ENCODE results near the gene SLC19A3. TPM values are rescaled to one million over a fixed set of nuclear protein-coding genes. Genes with fewer than 3 reads are reported as not detected.

SLC19A3 gene
- total and polyA plus RNA-seq, 3 donors from 2014 or later, result 0.50 to 0.79 (median 0.71) TPM

DNA sequence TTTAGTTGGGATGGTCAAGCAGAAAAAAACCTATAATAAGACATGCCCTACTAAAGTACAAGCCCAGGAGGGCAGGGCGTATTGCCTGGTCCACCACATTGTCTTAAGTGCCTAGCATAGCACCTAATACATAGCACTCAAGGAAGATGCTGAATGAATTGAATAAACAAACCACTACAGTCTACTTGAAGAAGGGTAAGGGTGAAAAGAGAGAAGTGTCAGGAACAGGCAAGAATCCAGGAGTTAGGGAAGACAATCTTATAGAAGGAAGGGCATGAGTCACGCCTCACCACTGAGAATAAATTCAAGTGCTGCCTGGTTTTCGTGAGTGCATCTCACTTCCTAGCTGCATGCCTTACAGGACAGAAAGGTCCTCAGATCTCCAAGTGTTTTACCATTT lies 13.9 kb downstream of the SLC19A3 start:
- H3K4me3 ChIP-seq, result no peak overlapping the region
- no peak overlapping the region for H3K27ac ChIP-seq
- no peaks in the 10 kb centered on the region for H3K4me1 ChIP-seq
- H3K27me3 ChIP-seq, result no peaks in the 10 kb centered on the region
- H3K36me3 ChIP-seq (ENCODE audit: low read depth, missing control alignments), result no peaks in the 10 kb centered on the region
- H3K9me3 ChIP-seq, result no peaks in the 10 kb centered on the region
- intact Hi-C loops (cut with DNase I; ENCODE audit: low total_unique reads), result no loop called here
- WGBS, 2 donors, result 86 to 88% methylated on average over 3 of the region's 3 CpGs
- TF ChIP-seq, protein P1, sequence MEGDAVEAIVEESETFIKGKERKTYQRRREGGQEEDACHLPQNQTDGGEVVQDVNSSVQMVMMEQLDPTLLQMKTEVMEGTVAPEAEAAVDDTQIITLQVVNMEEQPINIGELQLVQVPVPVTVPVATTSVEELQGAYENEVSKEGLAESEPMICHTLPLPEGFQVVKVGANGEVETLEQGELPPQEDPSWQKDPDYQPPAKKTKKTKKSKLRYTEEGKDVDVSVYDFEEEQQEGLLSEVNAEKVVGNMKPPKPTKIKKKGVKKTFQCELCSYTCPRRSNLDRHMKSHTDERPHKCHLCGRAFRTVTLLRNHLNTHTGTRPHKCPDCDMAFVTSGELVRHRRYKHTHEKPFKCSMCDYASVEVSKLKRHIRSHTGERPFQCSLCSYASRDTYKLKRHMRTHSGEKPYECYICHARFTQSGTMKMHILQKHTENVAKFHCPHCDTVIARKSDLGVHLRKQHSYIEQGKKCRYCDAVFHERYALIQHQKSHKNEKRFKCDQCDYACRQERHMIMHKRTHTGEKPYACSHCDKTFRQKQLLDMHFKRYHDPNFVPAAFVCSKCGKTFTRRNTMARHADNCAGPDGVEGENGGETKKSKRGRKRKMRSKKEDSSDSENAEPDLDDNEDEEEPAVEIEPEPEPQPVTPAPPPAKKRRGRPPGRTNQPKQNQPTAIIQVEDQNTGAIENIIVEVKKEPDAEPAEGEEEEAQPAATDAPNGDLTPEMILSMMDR (IDR thresholded peaks at IDR 0.05), result no peak
- TF ChIP-seq POLR2A (IDR thresholded peaks at IDR 0.05), result no peak
- no peak for DNase-seq

DNA sequence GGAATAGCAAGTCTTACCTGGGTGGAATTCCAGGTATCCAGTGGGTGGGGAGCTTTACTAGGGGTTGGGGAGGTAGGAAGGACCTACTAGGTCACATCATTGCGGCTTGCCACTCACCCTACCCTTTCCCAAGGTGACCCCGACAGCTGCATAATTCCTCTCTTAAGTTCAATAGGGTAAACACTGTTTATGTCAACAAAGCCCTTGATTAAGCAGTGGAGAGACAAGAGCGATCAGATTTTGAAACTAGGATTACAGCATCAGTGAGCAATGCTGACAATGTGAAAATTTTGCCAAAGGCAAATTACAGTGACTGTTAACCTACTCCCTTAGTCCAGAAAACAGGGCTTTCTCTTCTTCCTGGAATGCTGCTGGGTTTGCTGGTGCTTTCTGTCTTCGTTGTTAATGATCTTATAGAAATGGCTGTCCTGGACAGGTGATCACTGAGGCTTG lies 14.5 kb downstream of the SLC19A3 start:
- 81 to 82% methylated on average over 4 of the region's 4 CpGs for WGBS, 2 donors
- no peak for DNase-seq
- no peaks in the 10 kb centered on the region for H3K36me3 ChIP-seq (ENCODE audit: low read depth, missing control alignments)

GRCh38 chr2:227701556-227701955 lies 16.3 kb downstream of the SLC19A3 start:
- no peak for TF ChIP-seq POLR2A (IDR thresholded peaks at IDR 0.05)
- TF ChIP-seq, protein P1 (IDR thresholded peaks at IDR 0.05), result no peak
- Histone ChIP-seq H3K27ac (no peak overlapping the region), H3K9me3 (no peaks in the 10 kb centered on the region), H3K4me1 (no peaks in the 10 kb centered on the region), H3K4me3 (no peak overlapping the region), H3K36me3 (ENCODE audit: low read depth, missing control alignments) (no peaks in the 10 kb centered on the region), H3K27me3 (no peaks in the 10 kb centered on the region)
- WGBS, 2 donors, result 85 to 87% methylated on average over 3 of the region's 3 CpGs
- DNase-seq, result no peak
- intact Hi-C loops (cut with DNase I; ENCODE audit: low total_unique reads), result no loop called here

More for the DNA sequence above, 14.5 kb downstream of the SLC19A3 start:
- intact Hi-C loops (cut with DNase I; ENCODE audit: low total_unique reads), result no loop called here
- Histone ChIP-seq H3K27me3 (no peaks in the 10 kb centered on the region), H3K4me1 (no peaks in the 10 kb centered on the region), H3K4me3 (no peak overlapping the region), H3K27ac (no peak overlapping the region), H3K9me3 (no peaks in the 10 kb centered on the region)
- TF ChIP-seq, protein P1 (IDR thresholded peaks at IDR 0.05), result no peak
- no peak for TF ChIP-seq POLR2A (IDR thresholded peaks at IDR 0.05)

- 39 to 51% methylated on average over 2 of the region's 2 CpGs for WGBS, 2 donors
- H3K27me3 ChIP-seq, result no peaks in the 10 kb centered on the region
- H3K4me3 ChIP-seq, result no peak overlapping the region
- no peaks in the 10 kb centered on the region for H3K36me3 ChIP-seq (ENCODE audit: low read depth, missing control alignments)
- H3K9me3 ChIP-seq, result no peaks in the 10 kb centered on the region
- no peaks in the 10 kb centered on the region for H3K4me1 ChIP-seq
- H3K27ac ChIP-seq, result no peak overlapping the region
- intact Hi-C loops (cut with DNase I; ENCODE audit: low total_unique reads), result no loop called here
- no peak for DNase-seq
- TF ChIP-seq, protein P1 (IDR thresholded peaks at IDR 0.05), result no peak
- no peak for TF ChIP-seq POLR2A (IDR thresholded peaks at IDR 0.05)
Observed at GRCh38 chr2:227696990-227697679, 20.7 kb downstream of the SLC19A3 start.

DNA sequence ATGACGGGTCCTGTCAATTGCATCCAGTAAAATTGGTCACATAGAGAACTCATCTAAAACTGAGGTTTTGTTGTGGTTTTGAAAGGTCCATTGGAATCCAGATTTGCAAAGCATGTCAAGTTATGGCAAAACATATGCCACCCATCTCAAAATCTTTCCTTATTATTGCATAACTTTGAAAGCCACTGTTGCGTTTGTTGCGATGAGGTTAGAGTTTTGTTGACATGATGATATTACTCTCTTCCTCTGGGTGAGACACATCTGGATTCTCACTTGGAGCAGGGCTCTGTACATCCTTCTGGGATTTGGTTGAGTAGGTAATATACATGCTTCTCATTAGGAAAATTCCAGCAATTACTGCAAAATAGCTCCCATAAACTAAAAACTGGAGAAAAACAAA lies 30.6 kb downstream of the SLC19A3 start:
- H3K36me3 ChIP-seq (ENCODE audit: low read depth, missing control alignments), result no peaks in the 10 kb centered on the region
- WGBS, 2 donors, result 93 to 97% methylated on average over 3 of the region's 3 CpGs
- H3K27me3 ChIP-seq, result no peaks in the 10 kb centered on the region
- DNase-seq, result no peak
- no peak overlapping the region for H3K4me3 ChIP-seq
- H3K9me3 ChIP-seq, result no peaks in the 10 kb centered on the region
- TF ChIP-seq, protein P1 (IDR thresholded peaks at IDR 0.05), result no peak
- TF ChIP-seq POLR2A (IDR thresholded peaks at IDR 0.05), result no peak
- intact Hi-C loops (cut with DNase I; ENCODE audit: low total_unique reads), result no loop called here
- no peaks in the 10 kb centered on the region for H3K4me1 ChIP-seq
- no peak overlapping the region for H3K27ac ChIP-seq
